ENCODE results near the gene PIEZO2.

DNA sequence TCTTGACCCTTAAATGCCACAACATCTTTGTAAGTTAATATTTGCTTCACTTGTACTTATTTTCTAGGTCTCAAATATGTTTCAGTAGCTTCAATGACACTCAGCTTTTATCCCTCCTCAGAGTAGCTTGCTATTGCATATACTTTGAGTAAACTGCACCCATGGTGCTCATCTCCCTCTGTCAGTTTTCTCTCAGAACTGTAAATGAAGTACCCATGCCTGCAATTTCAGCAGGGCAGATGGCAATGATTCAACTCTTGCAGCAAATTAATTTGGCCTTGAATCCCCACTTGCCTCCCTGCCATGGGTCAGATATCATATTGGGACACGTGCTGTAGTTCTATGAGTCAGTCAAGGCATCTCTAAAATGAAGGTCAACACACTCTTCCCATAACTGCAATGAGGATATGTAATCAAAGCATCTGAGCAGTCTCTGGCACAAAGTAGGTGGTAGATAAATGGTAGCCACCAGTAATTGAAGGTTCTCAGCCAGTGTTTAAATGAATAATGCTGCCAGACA is 225.8 kb downstream of the PIEZO2 start:
- TF ChIP-seq, protein P1, sequence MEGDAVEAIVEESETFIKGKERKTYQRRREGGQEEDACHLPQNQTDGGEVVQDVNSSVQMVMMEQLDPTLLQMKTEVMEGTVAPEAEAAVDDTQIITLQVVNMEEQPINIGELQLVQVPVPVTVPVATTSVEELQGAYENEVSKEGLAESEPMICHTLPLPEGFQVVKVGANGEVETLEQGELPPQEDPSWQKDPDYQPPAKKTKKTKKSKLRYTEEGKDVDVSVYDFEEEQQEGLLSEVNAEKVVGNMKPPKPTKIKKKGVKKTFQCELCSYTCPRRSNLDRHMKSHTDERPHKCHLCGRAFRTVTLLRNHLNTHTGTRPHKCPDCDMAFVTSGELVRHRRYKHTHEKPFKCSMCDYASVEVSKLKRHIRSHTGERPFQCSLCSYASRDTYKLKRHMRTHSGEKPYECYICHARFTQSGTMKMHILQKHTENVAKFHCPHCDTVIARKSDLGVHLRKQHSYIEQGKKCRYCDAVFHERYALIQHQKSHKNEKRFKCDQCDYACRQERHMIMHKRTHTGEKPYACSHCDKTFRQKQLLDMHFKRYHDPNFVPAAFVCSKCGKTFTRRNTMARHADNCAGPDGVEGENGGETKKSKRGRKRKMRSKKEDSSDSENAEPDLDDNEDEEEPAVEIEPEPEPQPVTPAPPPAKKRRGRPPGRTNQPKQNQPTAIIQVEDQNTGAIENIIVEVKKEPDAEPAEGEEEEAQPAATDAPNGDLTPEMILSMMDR (IDR thresholded peaks at IDR 0.05) = no peak
- TF ChIP-seq POLR2AphosphoS5 (IDR thresholded peaks at IDR 0.05) (no peak), POLR2A (IDR thresholded peaks at IDR 0.05) (no peak)

Data from breast epithelium (tissue), 3 donors.